T-helper 22 cell (primary cell): ENCODE data around the gene MLLT6.
"Not testable (repeated sequence)": the region's sequence is repeated elsewhere in the genome, so short reads cannot be mapped to it uniquely, and the experiment has no call there.

Experiments
- DNase-seq: peaks from one replicate; pipeline ENCODE4 v3.0.0-alpha.2; 2020; ENCODE audit warnings: low read depth

The MLLT6 gene

GRCh38 chr17:38707678-38708351, 2.7 kb downstream of the MLLT6 start:
- no peak for DNase-seq

- DNase-seq = no peak
These were observed 4.2 kb downstream of the MLLT6 start for GRCh38 chr17:38709104-38709820.

GRCh38 chr17:38709864-38710603, 5.0 kb downstream of the MLLT6 start:
- DNase-seq = no peak

GRCh38 chr17:38710604-38710962, 5.5 kb downstream of the MLLT6 start:
- DNase-seq = no peak

- DNase-seq = no peak
These were observed 5.9 kb downstream of the MLLT6 start for GRCh38 chr17:38710985-38711384.

GRCh38 chr17:38711792-38712571, 6.9 kb downstream of the MLLT6 start:
- DNase-seq = no peak

- no peak for DNase-seq
These were observed 7.5 kb downstream of the MLLT6 start for GRCh38 chr17:38712593-38712992.

GRCh38 chr17:38713456-38714075, 8.5 kb downstream of the MLLT6 start:
- DNase-seq = no peak

- DNase-seq = no peak
These were observed 10.3 kb downstream of the MLLT6 start for GRCh38 chr17:38715216-38715943.

- DNase-seq = no peak
These were observed 11.4 kb downstream of the MLLT6 start for GRCh38 chr17:38716368-38717005.

- DNase-seq = no peak
These were observed 12.2 kb downstream of the MLLT6 start for GRCh38 chr17:38717139-38717745.

- DNase-seq = no peak
These were observed 14.3 kb downstream of the MLLT6 start for GRCh38 chr17:38719289-38719942.

GRCh38 chr17:38719943-38720641, 15.0 kb downstream of the MLLT6 start:
- no peak for DNase-seq

- DNase-seq = no peak
These were observed 15.9 kb downstream of the MLLT6 start for GRCh38 chr17:38720941-38721340.

GRCh38 chr17:38721802-38722201, 16.7 kb downstream of the MLLT6 start:
- no peak for DNase-seq

- no peak for DNase-seq
These were observed 19.4 kb downstream of the MLLT6 start for GRCh38 chr17:38724337-38724988.

GRCh38 chr17:38725066-38725465, 20.0 kb downstream of the MLLT6 start:
- no peak for DNase-seq

GRCh38 chr17:38726145-38726544, 21.1 kb downstream of the MLLT6 start:
- DNase-seq = not testable (repeated sequence)

GRCh38 chr17:38727736-38728135, 22.7 kb downstream of the MLLT6 start:
- no peak for DNase-seq
